Ovary (tissue), 9 donors: Measurements from ENCODE around the gene LMX1B. TPM values are rescaled to one million over a fixed set of nuclear protein-coding genes. Genes with fewer than 3 reads are reported as not detected.

Experiments used
- DNase-seq, 5 donors: peaks; one replicate each; pipeline ENCODE4 v3.0.0-alpha.2; 2019 to 2020
- H3K27ac ChIP-seq, 2 donors: fragments of 200-600 bp; one replicate each; pipeline versions ENCODE4 v1.5.1 to v1.8.0; 2019 to 2022
- H3K27me3 ChIP-seq: fragments of 200-600 bp; one replicate; pipeline ENCODE4 v1.8.0; 2022
- H3K36me3 ChIP-seq: fragments of 200-600 bp; sonication (generic); one replicate; pipeline ENCODE4 v1.5.1; 2019
- H3K4me1 ChIP-seq: one replicate; pipeline ENCODE4 v1.8.1; 2013; ENCODE audit warnings: mild to moderate bottlenecking, moderate library complexity; ENCODE audit not compliant: insufficient read depth
- H3K4me3 ChIP-seq: fragments of 200-600 bp; sonication (generic); one replicate; pipeline ENCODE4 v1.5.1; 2017
- H3K9me3 ChIP-seq, 2 donors: fragments of 200-600 bp in 1 of 2; sonication (generic) in 1 of 2; one replicate each; pipeline versions ENCODE4 v1.5.1 to v1.8.1; 2013 to 2019; ENCODE audit warnings: mild to moderate bottlenecking in 1 of 2, moderate library complexity in 1 of 2
- EP300 ChIP-seq: sonication (generic); formaldehyde crosslinking; IDR thresholded peaks from one replicate; pipeline ENCODE4 v1.6.1; 2017; ENCODE audit warnings: antibody characterized with exemption
- POLR2A ChIP-seq: fragments of 450-650 bp; IDR thresholded peaks from one replicate; pipeline ENCODE4 v1.6.1; 2017; ENCODE audit warnings: antibody characterized with exemption, mild to moderate bottlenecking, moderate library complexity
- WGBS, 3 donors: extraction: QIAGEN DNeasy Blood & Tissue Kit in 1 of 3; methylation state at CpG; one replicate each; pipeline versions ENCODE4 v1.1.5 to v1.1.7; 2013 to 2017; 5-methylcytosine and 5-hydroxymethylcytosine counted together
- intact Hi-C, 4 donors: fragments of 100-400 bp; cut with DNase I; formaldehyde crosslinking; loops; one replicate each; pipeline versions ENCODE4 v1.11.0 to v1.15.1; 2022 to 2023
- polyA plus RNA-seq, 2 donors: library from polyadenylated mRNA; stranded (reverse); fragments of 200-250 nt in 1 of 2; fragments of 350-450 nt in 1 of 2; fragmentation: Illumina TruSeq in 1 of 2; extraction: RNeasy Lipid Tissue Mini Kit (QIAGEN cat#74804) in 1 of 2; gene quantifications; one replicate each; pipeline ENCODE4 v1.2.3, GENCODE V29; 2013 to 2014
- total RNA-seq, 7 donors: library from RNA; depleted of rRNA in 2 of 7; stranded (reverse); fragments of >200 nt in 2 of 7; fragmentation: NEBNext Ultra II Directional in 3 of 7; extraction: Animal tissue kit (Norgen Biotek cat#: 25700) in 3 of 7; gene quantifications; one replicate each; pipeline versions ENCODE4 v1.1.0 to v1.2.4, GENCODE V29; 2016 to 2023
- TF ChIP-seq, protein P1 (sequence below), 3 donors: fragments of 450-650 bp in 2 of 3; fragments of 200-600 bp in 1 of 3; IDR thresholded peaks; one replicate each; pipeline versions ENCODE4 v1.5.1 to v1.8.0; 2016 to 2022; ENCODE audit warnings: antibody characterized with exemption in 3 of 3, mild to moderate bottlenecking in 1 of 3
- donor health status: DM: no; HTN: no; CAD: no; lungs with moderate emphysema.
- donor health status: DM: no; HTN: no; CAD: no.
- donor health status: Bipolar disorder and iron deficiency.
- donor health status: DM: yes; HTN: yes; CAD: no.
- donor health status: DM: no; HTN: no; CAD: no.
- donor health status: DM: yes; HTN: yes; CAD: no.

LMX1B gene
- total and polyA plus RNA-seq, 9 donors: 0.08 to 0.20 TPM; not detected in 7

DNA sequence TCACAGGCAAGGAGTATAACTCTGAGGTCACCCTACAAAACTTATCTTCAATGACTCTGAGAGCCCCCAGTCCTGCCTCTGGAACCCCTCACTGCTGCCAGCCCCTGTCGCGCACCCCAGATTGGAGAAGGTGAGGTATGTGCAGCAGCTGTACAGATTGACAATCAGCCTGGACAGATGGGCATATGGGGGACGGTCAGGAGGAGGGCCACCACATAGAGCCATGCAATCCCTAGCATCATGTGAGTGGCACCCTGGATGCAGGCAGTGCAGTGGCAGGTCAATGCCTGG, 90.1 kb downstream of the LMX1B start:
- TF ChIP-seq EP300 (no peak), POLR2A (no peak)
- TF ChIP-seq, protein P1, sequence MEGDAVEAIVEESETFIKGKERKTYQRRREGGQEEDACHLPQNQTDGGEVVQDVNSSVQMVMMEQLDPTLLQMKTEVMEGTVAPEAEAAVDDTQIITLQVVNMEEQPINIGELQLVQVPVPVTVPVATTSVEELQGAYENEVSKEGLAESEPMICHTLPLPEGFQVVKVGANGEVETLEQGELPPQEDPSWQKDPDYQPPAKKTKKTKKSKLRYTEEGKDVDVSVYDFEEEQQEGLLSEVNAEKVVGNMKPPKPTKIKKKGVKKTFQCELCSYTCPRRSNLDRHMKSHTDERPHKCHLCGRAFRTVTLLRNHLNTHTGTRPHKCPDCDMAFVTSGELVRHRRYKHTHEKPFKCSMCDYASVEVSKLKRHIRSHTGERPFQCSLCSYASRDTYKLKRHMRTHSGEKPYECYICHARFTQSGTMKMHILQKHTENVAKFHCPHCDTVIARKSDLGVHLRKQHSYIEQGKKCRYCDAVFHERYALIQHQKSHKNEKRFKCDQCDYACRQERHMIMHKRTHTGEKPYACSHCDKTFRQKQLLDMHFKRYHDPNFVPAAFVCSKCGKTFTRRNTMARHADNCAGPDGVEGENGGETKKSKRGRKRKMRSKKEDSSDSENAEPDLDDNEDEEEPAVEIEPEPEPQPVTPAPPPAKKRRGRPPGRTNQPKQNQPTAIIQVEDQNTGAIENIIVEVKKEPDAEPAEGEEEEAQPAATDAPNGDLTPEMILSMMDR (IDR thresholded peaks at IDR 0.05): no peak
- Histone ChIP-seq H3K27me3 (no peaks in the 10 kb centered on the region), H3K4me3 (no peak overlapping the region), H3K36me3 (no peaks in the 10 kb centered on the region), H3K9me3 (no peaks in the 10 kb centered on the region), H3K4me1 (peaks cover 3% of the 10 kb centered on the region), H3K27ac (no peak overlapping the region)
- DNase-seq: peak in 1 of 5 donors; percentile 6
- intact Hi-C loops: loop anchor here in 1 of 4 donors (2.0 kb wide), 1 partner anchor 77 kb away; no protein-coding TSS in a partner anchor
- 80 to 84% (median 83%) methylated on average over 3 of the region's 3 CpGs for WGBS, 3 donors

DNA sequence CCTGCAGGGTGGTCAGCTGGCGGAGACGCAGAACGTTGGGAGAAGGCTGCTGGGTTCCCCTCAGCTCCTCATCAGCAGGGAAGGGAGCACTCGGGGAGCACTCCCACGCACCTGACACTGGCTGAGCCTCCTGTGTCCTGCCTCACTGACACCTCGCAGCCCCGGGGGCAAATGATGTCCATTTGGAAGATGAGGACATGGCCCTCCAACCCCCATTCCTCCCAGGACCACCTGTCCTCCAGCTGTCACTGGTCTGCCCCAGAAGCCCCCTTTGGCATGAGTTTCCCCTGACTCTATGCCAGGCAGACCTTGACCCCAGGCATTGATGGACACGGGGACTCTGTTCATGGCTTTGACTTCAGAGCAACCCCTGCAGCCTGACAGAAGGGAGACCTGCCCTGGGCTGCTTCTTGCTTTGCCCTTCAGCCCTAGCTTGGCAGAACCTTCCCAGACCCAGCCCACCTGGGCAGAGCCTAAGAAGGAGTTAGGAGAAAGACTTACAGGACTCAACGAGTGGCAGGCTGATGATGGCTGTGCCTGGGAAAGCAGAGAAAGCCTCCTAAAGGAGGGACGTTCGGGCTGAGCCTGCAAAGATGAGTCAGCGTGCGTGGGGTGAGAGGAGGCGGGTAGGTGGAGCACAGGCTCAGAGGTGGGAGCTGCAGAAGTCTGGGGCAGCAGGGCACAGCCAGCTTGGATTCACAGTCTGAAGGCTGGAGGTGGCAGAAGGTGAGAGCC, 90.6 kb downstream of the LMX1B start:
- Histone ChIP-seq H3K27me3 (no peaks in the 10 kb centered on the region), H3K27ac (no peak overlapping the region), H3K9me3 (no peaks in the 10 kb centered on the region), H3K4me3 (no peak overlapping the region), H3K4me1 (peaks cover 3% of the 10 kb centered on the region), H3K36me3 (no peaks in the 10 kb centered on the region)
- peak in 4 of 5 donors; percentile 34 to 64 (median 55) for DNase-seq
- WGBS, 3 donors: 17 to 21% (median 20%) methylated on average over 10 to 14 of the region's 14 CpGs
- TF ChIP-seq EP300: no peak
- TF ChIP-seq POLR2A: no peak
- TF ChIP-seq, protein P1 (IDR thresholded peaks at IDR 0.05): no peak
- intact Hi-C loops: loop anchor here in 1 of 4 donors (2.0 kb wide), 1 partner anchor 76 kb away; no protein-coding TSS in a partner anchor

DNA sequence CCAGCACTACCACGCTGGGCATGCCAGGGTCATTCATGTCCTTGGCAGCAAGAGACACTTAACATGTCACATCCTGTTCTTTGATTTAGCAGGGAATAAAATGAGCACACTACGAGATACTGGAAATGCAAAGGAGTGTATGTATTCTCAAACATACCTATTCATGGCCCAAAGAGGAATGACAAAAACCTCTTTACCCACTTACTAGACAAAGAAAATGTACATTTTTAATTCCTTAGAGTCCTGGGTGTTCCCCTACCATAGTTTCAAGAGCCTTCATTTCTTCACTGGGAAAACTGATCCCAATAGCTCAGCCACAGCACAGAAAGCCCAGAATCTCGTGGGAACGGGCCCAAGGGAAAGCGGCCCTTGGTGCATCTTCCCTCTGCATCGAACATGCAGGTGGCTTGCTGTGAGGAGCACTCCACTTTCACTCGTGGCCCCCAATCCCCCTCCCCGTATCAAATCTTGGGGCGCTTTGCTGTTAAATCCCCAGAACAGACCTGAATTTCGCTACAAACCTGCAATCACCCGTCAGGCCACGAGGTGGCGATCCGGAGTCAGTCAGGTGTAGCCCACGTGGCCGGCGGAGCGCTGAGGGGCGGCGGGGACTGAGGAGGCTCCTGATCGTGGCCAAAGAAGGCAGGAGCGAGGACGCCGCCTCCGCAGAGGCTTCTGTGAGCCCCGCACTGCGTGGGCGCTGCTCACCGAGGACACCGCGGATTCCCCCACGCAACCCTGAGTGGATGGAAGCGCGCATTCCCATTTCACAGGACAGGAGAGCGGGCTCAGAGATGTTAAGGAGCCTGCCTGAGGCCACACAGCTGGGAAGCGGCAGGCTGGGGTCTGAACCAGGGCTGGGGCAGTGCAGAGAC, 91.4 kb downstream of the LMX1B start:
- 1 to 4% (median 3%) methylated on average over 36 of the region's 36 CpGs for WGBS, 3 donors
- H3K36me3 ChIP-seq: no peaks in the 10 kb centered on the region
- peaks cover 3% of the 10 kb centered on the region for H3K4me1 ChIP-seq
- H3K27me3 ChIP-seq: no peaks in the 10 kb centered on the region
- no peaks in the 10 kb centered on the region for H3K9me3 ChIP-seq
- no peak overlapping the region for H3K4me3 ChIP-seq
- TF ChIP-seq, protein P1 (IDR thresholded peaks at IDR 0.05): peak; percentile 69 to 79 (median 73)
- TF ChIP-seq EP300: no peak
- intact Hi-C loops: loop anchor here in 1 of 4 donors (2.0 kb wide), 1 partner anchor 76 kb away; no protein-coding TSS in a partner anchor
- H3K27ac ChIP-seq: no peak overlapping the region
- peak; percentile 68 to 85 (median 77) for DNase-seq

DNA sequence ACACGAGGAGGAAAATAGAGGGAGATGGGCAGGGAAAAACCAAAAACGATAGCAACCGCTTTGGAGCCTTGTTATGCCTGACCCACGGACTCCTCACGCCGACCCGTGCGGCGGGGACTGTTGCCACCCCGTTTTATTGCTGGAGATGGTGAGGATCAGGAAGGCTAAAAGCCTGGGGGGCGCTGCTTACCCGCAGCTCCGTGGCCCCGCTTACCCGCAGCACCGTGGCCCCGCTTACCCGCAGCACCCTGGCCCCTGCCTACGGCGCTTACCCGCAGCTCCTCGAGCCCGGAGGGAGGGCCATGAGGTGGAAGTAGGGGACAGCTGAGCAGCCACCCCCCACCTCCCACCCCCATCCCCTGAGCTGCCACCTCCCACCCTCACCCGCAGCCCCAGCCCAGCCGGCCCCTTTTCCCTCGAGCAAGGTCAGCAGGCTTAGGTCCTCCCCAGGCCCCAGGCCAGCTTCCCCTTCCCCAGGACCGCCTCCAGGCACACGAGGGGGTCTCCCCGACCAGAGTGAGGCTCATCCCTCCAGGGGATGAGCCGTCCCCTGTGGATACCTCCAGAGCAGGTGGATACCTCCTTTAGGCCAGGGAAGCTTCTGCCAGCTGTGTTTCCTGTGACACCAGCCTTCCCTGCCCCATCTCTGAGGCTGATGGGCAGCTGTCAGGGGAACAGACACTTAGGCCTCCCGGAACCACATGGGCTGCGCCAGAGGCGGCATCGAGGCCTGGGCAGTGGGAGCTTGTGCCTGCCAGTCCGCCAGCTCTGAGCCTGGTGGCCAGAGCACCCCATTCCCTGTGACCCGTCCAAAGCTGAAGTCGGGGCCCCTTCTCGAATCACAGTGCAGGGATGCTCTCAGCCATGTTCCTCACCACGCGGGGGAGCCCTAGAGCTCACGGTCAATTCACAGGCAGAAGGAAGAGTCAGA, 92.3 kb downstream of the LMX1B start:
- DNase-seq: peak in 1 of 5 donors; percentile 29
- TF ChIP-seq POLR2A (no peak), EP300 (no peak)
- TF ChIP-seq, protein P1 (IDR thresholded peaks at IDR 0.05): no peak
- Histone ChIP-seq H3K27ac (no peak overlapping the region), H3K27me3 (no peaks in the 10 kb centered on the region), H3K4me3 (no peak overlapping the region), H3K4me1 (peaks cover 3% of the 10 kb centered on the region), H3K9me3 (no peaks in the 10 kb centered on the region), H3K36me3 (no peaks in the 10 kb centered on the region)
- intact Hi-C loops: loop anchor here in 1 of 4 donors (2.0 kb wide), 1 partner anchor 75 kb away; no protein-coding TSS in a partner anchor
- WGBS, 3 donors: 23 to 39% (median 36%) methylated on average over 39 to 41 of the region's 41 CpGs
